HG02678 (cell line): Measurements from ENCODE around the gene BCL2L2.

Experiments
- ATAC-seq: cut with Tn5 transposase; IDR thresholded peaks from one replicate; pipeline ENCODE4 v1.9.1; 2021; ENCODE audit warnings: mild to moderate bottlenecking, moderate library complexity; ENCODE audit not compliant: unreplicated experiment

BCL2L2 gene

DNA sequence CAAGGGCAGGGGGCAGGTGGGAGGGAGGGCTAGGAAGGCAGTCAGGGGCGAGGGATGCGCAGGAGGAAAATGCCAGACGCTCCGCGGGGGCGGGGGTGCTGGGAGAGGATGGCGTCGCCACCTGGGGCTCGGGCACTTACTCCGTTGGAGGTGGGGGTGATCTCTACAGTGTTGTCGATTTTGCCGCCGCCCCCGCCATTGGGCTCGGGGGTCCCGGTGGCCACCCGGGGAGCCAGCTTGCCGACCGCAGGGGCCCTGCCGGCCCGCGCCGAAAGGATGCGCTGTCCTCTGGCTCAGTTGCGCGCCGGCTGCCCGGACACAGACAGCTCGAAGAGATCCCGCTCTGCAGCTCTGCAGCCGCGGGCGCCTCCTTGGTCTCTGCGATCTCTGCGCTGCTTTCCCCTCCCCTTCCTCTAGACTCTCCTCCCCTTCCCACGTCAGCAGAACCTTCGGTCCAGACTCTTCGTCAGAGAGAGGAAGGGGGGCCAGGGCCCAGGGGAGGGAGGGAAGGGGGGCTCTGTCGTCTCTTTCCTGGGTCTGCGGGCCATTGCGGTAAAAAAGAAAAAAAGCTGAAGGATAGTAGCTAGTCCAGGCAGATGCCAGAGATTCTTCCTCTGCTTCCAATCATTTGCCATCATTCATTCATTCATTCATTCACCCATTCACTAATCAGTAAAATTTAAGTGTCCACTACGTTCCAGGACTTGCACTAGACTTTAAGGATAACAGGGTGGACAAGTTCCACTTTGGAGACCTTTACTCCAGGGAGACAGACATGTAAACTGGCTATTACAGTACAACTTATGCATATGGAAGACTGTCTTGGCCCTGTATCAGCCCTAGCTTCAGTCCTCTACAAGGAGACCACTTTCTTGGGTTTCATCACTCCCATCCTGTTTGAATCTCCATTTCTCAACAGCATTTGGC is 46.1 kb downstream of the BCL2L2 start, which contains the start of gene SLC22A17:
SLC22A17 (minus strand) TSS at position 382 of the 927 bp plus-strand sequence.
- ATAC-seq, result no peak

DNA sequence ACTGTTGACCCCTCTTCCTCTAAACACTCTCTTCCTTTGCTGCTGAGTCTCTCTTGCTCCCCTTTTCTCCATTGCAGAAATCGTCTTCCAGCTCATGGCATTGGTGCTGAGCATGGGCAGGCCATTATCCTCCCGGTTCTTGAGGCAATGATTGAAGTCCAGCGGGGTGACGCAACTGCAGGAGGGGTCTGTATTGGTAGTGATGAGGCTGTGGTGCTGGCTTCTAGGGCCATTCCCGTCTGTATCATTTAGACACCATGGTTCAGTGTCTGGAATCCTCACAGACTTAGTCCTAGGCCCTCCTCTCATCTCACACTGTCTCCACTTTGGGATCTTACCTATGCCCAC is 46.8 kb downstream of the BCL2L2 start:
- ATAC-seq, result no peak

- ATAC-seq, result no peak
These were observed 48.4 kb downstream of the BCL2L2 start for GRCh38 chr14:23354990-23355389.

DNA sequence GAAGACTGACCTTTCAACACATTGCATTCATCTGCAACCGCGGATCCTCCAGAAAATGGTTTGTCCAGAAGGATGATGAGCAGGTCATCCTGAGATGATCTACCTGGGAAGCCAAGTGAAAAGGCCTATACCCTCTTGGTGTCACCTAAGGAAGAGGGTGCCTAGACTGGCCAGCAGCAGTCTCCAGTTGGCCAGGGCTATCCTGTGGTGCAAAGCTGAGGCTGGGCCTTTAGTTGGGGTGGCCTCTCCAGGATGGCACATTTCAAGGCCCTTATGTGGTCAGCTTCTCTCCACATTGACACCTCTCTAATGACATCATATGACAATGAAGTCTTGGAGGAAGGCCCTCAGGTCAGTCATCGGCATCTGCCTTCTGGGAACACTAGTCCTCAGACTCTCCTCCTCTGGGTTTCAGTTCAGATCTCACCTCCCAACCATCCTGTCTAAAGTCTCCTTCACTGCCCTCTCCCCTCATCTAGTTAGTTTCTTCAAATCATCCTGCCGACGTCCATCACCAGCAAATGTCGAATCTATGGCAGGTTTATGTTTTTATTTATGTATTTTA is 49.3 kb downstream of the BCL2L2 start:
- no peak for ATAC-seq

- ATAC-seq, result no peak
These were observed 50.0 kb downstream of the BCL2L2 start for GRCh38 chr14:23356662-23357061.

GRCh38 chr14:23357261-23357660 is 50.6 kb downstream of the BCL2L2 start:
- ATAC-seq, result no peak

DNA sequence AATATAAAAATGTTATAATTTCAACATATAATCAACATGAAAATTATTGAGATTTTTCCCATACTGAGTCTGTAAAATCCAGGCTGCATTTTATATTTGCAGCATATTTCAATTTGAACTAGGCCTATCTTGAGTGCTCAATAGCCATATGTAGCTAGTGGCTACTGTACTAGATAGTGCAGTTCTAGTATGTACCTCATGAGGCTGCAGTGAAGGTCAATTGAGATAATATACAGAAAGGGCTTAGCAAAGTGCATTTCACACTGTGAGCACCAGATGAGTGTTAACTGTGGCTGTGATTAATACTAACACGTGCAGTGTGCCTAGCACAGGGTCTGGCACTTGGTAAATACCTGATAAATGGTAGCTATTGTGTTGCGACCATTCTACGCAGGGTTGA is 51.4 kb downstream of the BCL2L2 start:
- ATAC-seq, result no peak

GRCh38 chr14:23358553-23359166 is 52.0 kb downstream of the BCL2L2 start:
- no peak for ATAC-seq

DNA sequence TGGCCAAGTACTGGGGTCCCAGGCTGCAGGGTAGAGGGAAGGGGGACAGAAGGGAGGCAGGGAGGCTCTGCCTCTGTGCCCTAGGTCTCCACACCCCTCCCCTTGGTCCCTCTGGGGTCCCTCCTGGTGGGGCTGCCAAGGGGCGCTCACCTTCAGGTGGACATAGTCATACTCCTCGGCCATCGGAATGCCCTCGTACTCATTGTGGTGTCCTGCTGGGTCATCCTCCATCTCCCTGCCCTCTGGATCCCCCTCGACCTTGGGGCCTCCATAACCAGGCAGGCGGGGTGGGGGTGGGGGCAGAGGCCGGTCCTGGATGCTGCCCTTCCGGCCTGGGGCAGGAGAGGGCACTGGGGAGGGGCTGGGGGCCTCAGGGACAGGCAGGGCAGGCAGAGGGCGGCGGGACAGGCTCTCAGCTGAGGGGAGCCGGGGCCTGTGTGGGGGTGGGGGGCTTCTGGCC is 52.6 kb downstream of the BCL2L2 start:
- ATAC-seq, result no peak

DNA sequence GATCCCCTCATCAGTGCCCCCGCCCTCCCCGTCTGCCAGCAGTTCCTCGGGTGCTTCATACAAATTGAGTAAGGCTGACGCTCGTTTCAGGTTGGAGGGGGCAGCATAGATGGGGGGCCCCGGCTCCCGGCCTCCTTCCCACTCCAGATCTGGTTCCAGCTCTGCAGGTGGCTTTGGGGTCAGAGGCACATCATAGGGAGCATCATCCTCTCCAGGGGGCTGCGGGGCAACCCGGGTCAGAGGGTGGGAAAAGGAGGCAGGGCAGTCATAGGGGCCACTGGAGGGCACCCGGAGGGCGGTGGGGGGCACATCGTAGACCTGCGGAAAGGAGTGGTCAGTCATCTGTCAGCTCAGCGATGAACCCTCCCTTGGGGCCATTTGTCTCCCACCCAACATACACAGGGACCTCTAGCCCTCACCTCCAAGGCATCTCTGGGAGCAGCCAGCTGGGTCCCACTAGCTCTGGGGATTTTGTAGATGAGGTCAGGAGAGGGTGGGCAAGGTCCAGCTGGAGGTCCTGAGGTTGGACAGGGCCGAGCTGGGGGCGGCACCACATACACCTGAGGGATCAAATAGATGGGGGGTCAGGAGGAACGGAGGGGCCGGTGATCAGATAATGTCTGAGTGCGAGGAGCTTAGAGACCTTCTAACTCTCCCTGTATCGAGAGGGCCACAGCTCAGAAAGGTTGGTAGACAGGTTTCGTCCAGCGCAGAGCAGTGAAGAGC is 53.3 kb downstream of the BCL2L2 start:
- no peak for ATAC-seq

- ATAC-seq, result no peak
These were observed 53.9 kb downstream of the BCL2L2 start for GRCh38 chr14:23360496-23360895.

DNA sequence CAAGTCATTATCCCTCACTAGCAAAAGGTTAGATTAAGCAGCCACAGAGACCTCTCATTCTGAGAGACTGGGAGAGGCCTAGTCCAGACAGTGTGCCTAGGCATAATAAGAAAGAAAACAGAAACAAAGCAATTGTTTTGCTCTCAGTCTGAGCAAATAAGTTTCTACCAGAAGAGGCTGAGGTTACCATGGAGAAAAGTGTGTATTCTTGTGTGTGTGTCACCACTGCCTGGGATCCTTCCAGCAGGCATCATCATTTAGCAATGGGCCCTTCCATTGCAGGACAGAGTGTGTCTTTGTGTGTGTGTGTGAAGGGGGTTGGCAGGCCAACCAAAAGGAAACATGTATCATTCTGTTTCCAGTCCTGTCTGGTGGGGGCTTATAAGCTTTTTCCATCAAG is 54.7 kb downstream of the BCL2L2 start:
- no peak for ATAC-seq
